HG02623 (cell line): ENCODE measurements around the gene NSUN6.
"Not testable (repeated sequence)": the region's sequence is repeated elsewhere in the genome, so short reads cannot be mapped to it uniquely, and the experiment has no call there.

Experiments used
- ATAC-seq: cut with Tn5 transposase; IDR thresholded peaks from one replicate; pipeline ENCODE4 v1.9.1; 2021; ENCODE audit warnings: moderate library complexity; ENCODE audit not compliant: unreplicated experiment

Gene NSUN6

DNA sequence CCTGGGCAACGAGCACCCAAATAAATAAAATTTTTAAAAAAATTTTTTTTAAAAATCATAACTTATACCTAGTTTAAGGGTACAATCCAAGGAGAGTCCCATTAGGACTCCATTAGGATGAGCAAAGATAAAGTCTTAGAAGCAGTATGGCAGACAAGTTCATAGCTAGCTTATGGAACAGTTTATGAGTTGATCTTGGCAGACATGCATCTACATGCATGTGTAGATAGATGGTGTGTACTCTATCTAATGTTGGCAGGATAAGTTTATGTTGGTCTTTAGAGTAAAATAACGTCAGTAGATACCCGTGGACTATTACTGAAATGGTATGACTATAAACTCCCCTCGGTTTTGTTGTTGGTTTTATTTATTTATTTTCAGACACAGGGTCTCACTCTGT, 40.2 kb downstream of the NSUN6 start:
- no peak for ATAC-seq

GRCh38 chr10:18610517-18610916, 40.9 kb downstream of the NSUN6 start:
- no peak for ATAC-seq

GRCh38 chr10:18608596-18608995, 42.8 kb downstream of the NSUN6 start:
- ATAC-seq: no peak

DNA sequence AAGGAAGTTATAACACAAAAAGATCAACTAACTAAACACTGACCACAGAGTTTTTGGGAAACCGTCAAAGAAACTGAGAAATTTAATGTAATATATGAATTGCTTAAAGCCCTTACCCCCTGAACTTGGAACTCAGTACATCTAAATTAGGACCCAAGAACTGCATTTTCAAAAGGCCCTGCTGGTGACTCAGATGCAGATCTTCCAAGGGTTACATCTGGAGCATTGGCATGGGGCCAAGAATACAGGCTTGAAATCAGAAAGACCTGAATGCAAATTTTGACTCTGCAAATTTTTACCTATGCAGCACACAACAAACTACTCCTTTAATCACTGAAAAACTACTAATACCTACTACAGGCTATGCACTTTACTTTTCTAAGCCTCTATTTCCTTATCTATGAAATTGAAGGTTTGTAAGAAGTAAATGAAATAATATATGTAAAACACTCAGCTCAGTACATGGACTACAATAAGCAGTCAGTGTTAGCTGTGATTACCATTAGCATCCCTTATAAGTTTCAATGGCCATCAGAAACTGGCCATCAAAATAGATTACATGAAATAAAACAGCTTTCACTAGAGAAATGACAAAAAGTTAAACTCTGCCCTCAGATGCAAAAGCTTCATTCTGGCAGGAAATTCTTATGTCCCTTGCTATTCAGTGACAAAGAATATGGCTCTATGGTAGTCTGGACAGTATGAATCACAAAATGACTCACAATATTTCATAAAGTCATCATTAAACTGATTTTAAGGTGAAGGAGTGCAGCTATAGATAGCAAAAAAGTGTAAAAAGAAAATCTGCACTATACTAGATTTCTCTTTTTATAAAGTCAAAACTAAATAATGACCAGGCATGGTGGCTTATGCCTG, 43.6 kb downstream of the NSUN6 start:
- peak; percentile 43 for ATAC-seq

- ATAC-seq: no peak
Measured at GRCh38 chr10:18606051-18606695, 45.2 kb downstream of the NSUN6 start.

DNA sequence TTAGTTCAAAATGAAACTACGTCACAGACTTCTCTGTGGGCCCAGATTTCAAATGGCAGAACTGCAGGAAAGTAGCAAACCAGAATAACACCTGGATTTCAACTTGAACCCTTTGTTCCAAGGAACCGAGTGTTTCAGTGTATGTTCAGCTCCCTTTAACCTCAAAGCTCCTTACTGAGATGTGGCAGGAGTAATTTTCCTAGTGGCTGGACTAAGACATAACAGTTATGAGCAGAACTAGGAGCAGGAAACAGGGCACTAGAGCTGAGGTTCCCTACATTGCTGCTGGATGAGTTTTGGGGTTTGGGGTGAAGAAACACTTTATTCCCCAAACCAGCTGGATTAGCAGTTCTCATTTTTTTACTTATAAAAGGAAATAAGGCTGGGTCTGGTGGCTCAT, 50.1 kb downstream of the NSUN6 start:
- no peak for ATAC-seq

DNA sequence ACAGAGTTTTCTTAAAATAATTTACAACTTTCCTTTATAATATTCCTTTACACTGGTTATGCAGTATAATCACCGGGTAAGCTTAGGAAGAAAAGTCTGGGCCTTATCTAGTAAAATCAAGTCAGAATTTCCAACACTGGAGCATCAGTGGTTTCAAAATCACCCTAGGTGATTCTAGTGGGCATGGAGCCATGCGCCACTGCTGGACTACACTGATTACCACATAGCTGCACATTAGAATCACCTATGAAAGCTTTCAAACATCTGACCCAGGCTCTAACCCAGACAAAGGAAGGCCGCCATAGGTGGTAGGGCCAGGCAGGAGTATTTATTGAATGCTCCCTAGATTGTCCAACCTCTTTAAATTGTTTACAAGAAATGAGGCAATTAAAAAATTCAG, 52.0 kb downstream of the NSUN6 start:
- no peak for ATAC-seq

- ATAC-seq: no peak
Measured at GRCh38 chr10:18594574-18595156, 56.7 kb downstream of the NSUN6 start.

- not testable (repeated sequence) for ATAC-seq
Measured at GRCh38 chr10:18591141-18591540, 60.2 kb downstream of the NSUN6 start.

DNA sequence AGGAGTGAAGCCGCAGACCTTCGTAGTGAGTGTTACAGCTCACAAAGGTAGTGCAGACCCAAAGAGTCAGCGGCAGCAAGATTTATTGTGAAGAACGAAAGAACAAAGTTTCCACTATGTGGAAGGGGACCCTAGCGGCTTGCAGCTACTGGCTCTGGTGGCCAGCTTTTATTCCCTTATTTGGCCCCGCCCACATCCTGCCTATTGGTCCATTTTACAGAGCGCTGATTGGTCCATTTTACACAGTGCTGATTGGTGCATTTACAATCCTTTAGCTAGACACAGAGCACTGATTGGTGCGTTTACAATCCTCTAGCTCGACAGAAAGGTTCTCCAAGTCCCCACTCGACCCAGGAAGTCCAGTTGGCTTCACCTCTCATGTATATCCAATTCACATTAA, 64.8 kb downstream of the NSUN6 start:
- not testable (repeated sequence) for ATAC-seq

DNA sequence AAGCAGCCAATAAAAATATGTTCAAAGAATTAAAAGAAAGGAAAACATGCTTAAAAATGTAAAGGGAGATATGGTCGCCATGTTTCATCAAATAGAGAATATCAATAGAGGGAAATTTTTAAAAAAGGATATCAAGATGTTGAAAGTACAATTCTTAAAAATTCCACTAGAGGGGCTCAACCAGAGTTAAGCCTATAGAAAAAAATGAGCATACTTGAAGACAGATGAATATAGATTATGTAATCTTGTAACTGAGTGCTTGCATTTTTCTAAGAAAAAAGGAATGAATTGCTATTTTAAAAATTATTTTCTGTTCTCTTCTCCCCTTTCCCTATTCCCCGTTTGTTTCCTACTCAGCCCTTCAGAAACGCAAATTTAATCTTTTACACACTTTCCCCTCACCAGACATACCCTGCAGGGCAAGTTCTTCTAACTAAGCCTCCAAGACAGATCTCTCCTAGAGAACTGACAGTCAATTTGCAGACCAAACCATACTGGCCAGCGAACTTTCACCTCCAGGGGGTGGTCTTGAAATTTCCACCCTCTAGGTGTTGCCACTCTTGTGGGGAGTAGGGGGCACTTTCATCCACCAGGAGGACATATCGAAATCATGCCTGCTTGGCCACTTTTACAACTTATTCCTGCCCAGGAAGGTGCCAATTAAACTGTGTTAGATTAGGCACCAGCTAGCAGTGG, 67.7 kb downstream of the NSUN6 start:
- ATAC-seq: no peak

GRCh38 chr10:18582803-18583202, 68.6 kb downstream of the NSUN6 start:
- ATAC-seq: no peak

DNA sequence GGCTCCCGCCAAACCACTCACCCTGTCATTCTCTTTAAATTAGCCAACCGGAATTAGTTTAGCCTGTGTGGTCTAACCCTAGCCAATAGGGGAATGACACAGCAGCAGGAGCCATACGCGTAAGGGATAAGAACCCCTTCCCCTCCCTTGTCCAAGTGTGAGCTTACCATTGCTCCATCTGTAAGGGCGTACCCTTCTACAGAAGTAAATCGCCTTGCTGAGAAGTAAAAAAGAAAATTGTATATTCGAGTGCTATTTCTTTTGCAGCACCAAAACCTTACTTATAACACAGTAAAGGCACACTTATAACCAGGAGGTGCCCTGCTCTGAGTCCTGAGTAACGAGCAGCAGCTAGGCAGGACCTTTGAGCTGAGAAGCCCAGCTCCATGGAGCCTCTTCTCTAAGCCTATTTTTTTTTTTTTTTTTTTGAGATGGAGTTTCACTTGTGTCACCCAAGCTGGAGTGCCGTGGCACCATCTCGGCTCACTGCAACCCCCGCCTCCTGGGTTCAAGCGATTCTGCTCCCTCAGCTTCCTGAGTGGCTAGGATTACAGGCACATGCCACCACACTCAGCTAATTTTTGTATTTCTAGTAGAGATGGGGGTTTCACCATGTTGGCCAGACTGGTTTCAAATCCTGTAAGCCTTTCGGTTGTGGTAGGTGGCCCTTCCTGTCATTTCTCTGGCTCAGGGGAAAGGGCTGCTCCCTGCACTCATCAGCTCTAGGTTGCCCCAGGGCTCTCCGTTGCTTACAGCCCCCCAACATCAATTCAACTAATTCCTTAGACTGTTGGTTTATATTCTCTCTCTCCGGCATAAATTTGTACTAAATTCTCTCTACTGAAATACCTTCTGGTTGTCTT, 73.3 kb downstream of the NSUN6 start:
- ATAC-seq: no peak

- no peak for ATAC-seq
Measured at GRCh38 chr10:18576586-18576985, 74.8 kb downstream of the NSUN6 start.

- ATAC-seq: no peak
Measured at GRCh38 chr10:18572959-18573561, 78.3 kb downstream of the NSUN6 start.

- no peak for ATAC-seq
Measured at GRCh38 chr10:18571780-18572179, 79.6 kb downstream of the NSUN6 start.

DNA sequence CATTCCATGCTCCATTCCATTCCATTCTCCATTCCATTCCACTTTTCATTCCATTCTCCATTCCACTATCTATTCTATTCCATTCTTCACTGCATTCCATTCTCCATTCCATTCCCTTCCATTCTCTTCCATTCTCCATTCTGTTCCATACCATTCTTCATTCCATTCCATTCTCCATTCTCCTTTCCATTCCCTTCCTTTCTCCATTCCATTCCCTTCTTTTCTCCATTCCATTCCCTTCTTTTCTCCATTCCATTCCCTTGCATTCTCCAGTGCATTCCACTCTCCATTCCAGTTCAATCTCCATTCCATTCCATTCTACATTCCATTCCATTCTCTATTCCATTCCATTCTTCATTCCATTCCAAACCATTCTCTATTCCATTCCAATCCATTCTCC, 80.3 kb downstream of the NSUN6 start:
- no peak for ATAC-seq

DNA sequence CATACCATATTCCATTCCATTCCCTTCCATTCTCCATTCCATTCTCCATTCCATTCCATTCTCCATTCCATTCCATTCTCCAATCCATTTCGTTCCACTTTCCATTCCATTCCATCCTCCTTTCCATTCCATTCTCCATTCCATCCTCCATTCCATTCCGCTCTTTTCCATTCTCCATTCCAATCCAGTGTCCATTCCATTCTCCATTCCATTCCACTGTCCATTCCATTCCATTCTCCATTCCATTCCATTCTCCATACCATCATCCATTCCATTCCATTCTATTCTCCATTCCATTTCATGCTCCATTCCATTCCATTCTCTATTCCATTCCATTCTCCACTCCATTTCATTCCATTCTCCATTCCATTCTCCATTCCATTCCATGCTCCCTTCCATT, 81.0 kb downstream of the NSUN6 start:
- ATAC-seq: not testable (repeated sequence)

GRCh38 chr10:18567343-18567856, 84.0 kb downstream of the NSUN6 start:
- no peak for ATAC-seq

DNA sequence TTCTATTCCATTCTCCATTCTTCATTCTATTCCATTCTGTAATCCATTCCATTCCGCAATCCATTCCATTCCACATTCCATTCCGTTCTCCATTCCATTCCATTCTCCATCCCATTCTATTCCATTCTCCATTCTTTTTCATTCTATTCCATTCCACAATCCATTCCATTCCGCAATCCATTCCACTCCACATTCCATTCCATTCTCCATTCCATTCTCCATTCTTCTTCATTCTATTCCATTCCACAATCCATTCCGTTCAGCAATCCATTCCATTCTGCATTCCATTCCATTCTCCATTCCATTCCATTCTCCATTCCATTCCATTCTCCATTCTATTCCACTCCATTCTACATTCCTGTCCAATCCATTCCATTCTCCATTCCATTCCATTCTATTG, 85.2 kb downstream of the NSUN6 start:
- ATAC-seq: no peak
